ENCODE results near the gene RHBDD3.

RHBDD3 gene

GRCh38 chr22:29302681-29303465 is 35.1 kb upstream of the RHBDD3 start:
- Histone ChIP-seq H3K9me3 (ENCODE audit: control insufficient read depth, insufficient read depth, low read depth, low read length) (no peaks in the 10 kb centered on the region), H3K4me1 (ENCODE audit: control insufficient read depth, insufficient read depth, low read length) (no peaks in the 10 kb centered on the region), H3K27ac (ENCODE audit: extremely low read depth, low read depth, low read length) (no peak overlapping the region), H3K36me3 (ENCODE audit: control insufficient read depth in 2 of 2, insufficient read depth in 1 of 2, low read length in 2 of 2) (peaks cover 12 to 42% of the 10 kb centered on the region in 2 experiments; a peak in 2 of 3 replicates), H3K4me3 (ENCODE audit: low read depth, low read length) (no peak overlapping the region)
- ChIA-PET POLR2A (interaction anchor here (0.6 to 2.1 kb wide), 3 partner anchors 9 to 251 kb away, joined by 3 to 11 read pairs (median 6); partner anchors contain the start of gene THOC5), CTCF (interaction anchor here (0.6 to 2.5 kb wide), 7 partner anchors 10 to 109 kb away, joined by 3 to 7 read pairs (median 3); no protein-coding TSS in a partner anchor)
- peak; percentile 31; the same call in 1 of the 2 replicates for TF ChIP-seq ZNF600 (tag by site-specific recombination; IDR thresholded peaks at IDR 0.05)
- TF ChIP-seq ZNF701 (tag by site-specific recombination; IDR thresholded peaks at IDR 0.05), result no peak

DNA sequence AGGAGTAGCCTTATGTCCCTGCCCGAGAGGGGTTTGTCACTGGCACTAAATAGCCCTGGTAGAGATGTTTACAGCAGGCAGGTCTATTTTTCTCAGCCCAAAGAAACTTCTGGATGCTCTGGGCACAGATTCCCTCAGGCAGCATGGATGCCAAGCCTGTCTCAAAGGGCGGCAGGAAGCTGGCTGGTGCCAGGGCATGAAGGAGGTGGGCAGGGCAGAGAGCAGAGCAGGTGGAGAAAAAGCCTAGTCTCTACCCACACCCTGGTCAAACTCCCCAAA is 34.6 kb upstream of the RHBDD3 start:
- H3K27ac ChIP-seq (ENCODE audit: extremely low read depth, low read depth, low read length), result no peak overlapping the region
- ChIA-PET CTCF (interaction anchor here (1.3 to 2.5 kb wide), 2 partner anchors 10 to 57 kb away, joined by 6 to 7 read pairs; no protein-coding TSS in a partner anchor), POLR2A (interaction anchor here (0.6 to 2.1 kb wide), 3 partner anchors 9 to 251 kb away, joined by 3 to 11 read pairs (median 6); partner anchors contain the start of gene THOC5)
- H3K9me3 ChIP-seq (ENCODE audit: control insufficient read depth, insufficient read depth, low read depth, low read length), result no peaks in the 10 kb centered on the region
- 0 out of 2 replicates have a peak, but pooled peaks have one; percentile 46 for TF ChIP-seq HIC1 (tag by site-specific recombination; IDR thresholded peaks at IDR 0.05)
- TF ChIP-seq ZNF302 (tag by site-specific recombination; IDR thresholded peaks at IDR 0.05; ENCODE audit: low read depth), result no peak
- H3K4me3 ChIP-seq (ENCODE audit: low read depth, low read length), result no peak overlapping the region
- H3K4me1 ChIP-seq (ENCODE audit: control insufficient read depth, insufficient read depth, low read length), result no peaks in the 10 kb centered on the region
- peaks cover 17 to 47% of the 10 kb centered on the region in 2 experiments for H3K36me3 ChIP-seq (ENCODE audit: control insufficient read depth in 2 of 2, insufficient read depth in 1 of 2, low read length in 2 of 2)

DNA sequence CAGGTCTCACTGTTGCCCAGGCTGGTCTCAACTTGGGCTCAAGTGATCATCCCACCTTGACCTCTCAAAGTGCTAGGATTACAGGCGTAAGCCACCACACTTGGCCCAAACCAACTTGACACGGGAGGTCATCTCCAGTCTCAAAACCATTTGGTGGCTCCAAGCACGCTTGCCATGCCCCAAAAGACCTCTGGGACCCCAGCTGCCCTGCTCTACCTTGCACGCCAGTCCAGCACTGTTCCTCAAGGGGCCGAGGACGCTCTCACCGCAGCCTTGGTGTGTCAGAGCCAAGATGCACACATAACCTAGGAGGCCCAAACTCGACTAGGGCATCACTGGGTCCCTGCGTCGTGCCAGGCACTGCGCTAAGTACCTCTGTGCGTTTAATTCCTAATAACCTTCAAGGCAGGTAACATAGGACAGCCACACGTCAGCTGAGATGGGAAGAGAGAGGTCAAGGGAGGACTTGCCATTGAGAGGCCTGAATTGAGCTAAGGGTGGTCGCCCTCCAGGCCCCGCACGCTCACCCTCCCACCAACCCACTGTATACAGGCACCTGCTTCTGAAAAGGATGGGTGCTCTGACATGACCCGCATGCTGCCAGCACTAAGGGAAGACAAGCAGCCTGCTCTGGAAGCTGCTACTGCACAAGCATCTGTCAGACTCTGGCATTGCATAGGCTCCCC is 34.1 kb upstream of the RHBDD3 start:
- Histone ChIP-seq H3K36me3 (ENCODE audit: control insufficient read depth in 2 of 2, insufficient read depth in 1 of 2, low read length in 2 of 2) (peaks cover 21 to 52% of the 10 kb centered on the region in 2 experiments), H3K4me3 (ENCODE audit: low read depth, low read length) (no peak overlapping the region), H3K4me1 (ENCODE audit: control insufficient read depth, insufficient read depth, low read length) (no peaks in the 10 kb centered on the region), H3K27ac (ENCODE audit: extremely low read depth, low read depth, low read length) (no peak overlapping the region), H3K9me3 (ENCODE audit: control insufficient read depth, insufficient read depth, low read depth, low read length) (no peaks in the 10 kb centered on the region)
- POLR2A ChIA-PET, result interaction anchor here (0.5 to 2.1 kb wide), 7 partner anchors 10 to 1365 kb away, joined by 3 to 11 read pairs (median 4); partner anchors contain the start of gene THOC5
- CTCF ChIA-PET, result interaction anchor here (2.5 kb wide), 1 partner anchor 11 kb away, joined by 6 read pairs; no protein-coding TSS in a partner anchor
- TF ChIP-seq OSR2 (tag by site-specific recombination; IDR thresholded peaks at IDR 0.05), result peak; percentile 33
- TF ChIP-seq, protein P1, sequence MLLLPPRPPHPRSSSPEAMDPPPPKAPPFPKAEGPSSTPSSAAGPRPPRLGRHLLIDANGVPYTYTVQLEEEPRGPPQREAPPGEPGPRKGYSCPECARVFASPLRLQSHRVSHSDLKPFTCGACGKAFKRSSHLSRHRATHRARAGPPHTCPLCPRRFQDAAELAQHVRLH (tag by site-specific recombination; IDR thresholded peaks at IDR 0.05), result no peak
- TF ChIP-seq ZNF654 (tag by site-specific recombination; IDR thresholded peaks at IDR 0.05; ENCODE audit: low read depth), result no peak
- TF ChIP-seq ZNF558 (tag by site-specific recombination; IDR thresholded peaks at IDR 0.05), result no peak
- no peak for TF ChIP-seq ZNF248 (tag by site-specific recombination; IDR thresholded peaks at IDR 0.05)
- no peak for TF ChIP-seq ZNF274 (IDR thresholded peaks at IDR 0.05; ENCODE audit: low read length)
- TF ChIP-seq ZNF274 (tag by site-specific recombination; IDR thresholded peaks at IDR 0.05; ENCODE audit: borderline replicate concordance), result no peak
- TF ChIP-seq ZNF221 (tag by site-specific recombination; IDR thresholded peaks at IDR 0.05; ENCODE audit: borderline replicate concordance), result no peak
- TF ChIP-seq SP7 (tag by site-specific recombination; IDR thresholded peaks at IDR 0.05), result no peak
- TF ChIP-seq MZF1 (tag by site-specific recombination; IDR thresholded peaks at IDR 0.05; ENCODE audit: borderline replicate concordance), result no peak
- TF ChIP-seq, protein P2, sequence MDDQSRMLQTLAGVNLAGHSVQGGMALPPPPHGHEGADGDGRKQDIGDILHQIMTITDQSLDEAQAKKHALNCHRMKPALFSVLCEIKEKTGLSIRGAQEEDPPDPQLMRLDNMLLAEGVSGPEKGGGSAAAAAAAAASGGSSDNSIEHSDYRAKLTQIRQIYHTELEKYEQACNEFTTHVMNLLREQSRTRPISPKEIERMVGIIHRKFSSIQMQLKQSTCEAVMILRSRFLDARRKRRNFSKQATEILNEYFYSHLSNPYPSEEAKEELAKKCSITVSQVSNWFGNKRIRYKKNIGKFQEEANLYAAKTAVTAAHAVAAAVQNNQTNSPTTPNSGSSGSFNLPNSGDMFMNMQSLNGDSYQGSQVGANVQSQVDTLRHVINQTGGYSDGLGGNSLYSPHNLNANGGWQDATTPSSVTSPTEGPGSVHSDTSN (CRISPR knock-in tag; IDR thresholded peaks at IDR 0.05), result no peak
- TF ChIP-seq BCL11B (tag by site-specific recombination; IDR thresholded peaks at IDR 0.05; ENCODE audit: low read depth), result no peak
- no peak for TF ChIP-seq PRDM1 (tag by site-specific recombination; IDR thresholded peaks at IDR 0.05)
- no peak for TF ChIP-seq ZNF560 (tag by site-specific recombination; IDR thresholded peaks at IDR 0.05; ENCODE audit: borderline replicate concordance)
- 0 out of 2 replicates have a peak, but pooled peaks have one; percentile 17 for TF ChIP-seq ZBTB17 (tag by site-specific recombination; IDR thresholded peaks at IDR 0.05)
- no peak for TF ChIP-seq ZNF169 (tag by site-specific recombination; IDR thresholded peaks at IDR 0.05)
- TF ChIP-seq ZNF223 (tag by site-specific recombination; IDR thresholded peaks at IDR 0.05), result no peak
- TF ChIP-seq ZNF433 (tag by site-specific recombination; IDR thresholded peaks at IDR 0.05; ENCODE audit: low read depth), result no peak
- TF ChIP-seq, protein P3, sequence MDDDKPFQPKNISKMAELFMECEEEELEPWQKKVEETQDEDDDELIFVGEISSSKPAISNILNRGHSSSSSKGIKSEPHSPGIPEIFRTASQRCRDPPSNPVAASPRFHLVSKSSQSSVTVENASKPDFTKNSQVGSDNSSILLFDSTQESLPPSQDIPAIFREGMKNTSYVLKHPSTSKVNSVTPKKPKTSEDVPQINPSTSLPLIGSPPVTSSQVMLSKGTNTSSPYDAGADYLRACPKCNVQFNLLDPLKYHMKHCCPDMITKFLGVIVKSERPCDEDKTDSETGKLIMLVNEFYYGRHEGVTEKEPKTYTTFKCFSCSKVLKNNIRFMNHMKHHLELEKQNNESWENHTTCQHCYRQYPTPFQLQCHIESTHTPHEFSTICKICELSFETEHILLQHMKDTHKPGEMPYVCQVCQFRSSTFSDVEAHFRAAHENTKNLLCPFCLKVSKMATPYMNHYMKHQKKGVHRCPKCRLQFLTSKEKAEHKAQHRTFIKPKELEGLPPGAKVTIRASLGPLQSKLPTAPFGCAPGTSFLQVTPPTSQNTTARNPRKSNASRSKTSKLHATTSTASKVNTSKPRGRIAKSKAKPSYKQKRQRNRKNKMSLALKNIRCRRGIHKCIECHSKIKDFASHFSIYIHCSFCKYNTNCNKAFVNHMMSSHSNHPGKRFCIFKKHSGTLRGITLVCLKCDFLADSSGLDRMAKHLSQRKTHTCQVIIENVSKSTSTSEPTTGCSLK (tag by site-specific recombination; IDR thresholded peaks at IDR 0.05), result no peak
- no peak for TF ChIP-seq ZNF548 (tag by site-specific recombination; IDR thresholded peaks at IDR 0.05)

Measured in HEK293 (cell line).